Stimulated activated CD4-positive, alpha-beta T cell treated with anti-CD3 and anti-CD28 coated beads, Interleukin-12 subunit alpha, Interleukin-12 subunit beta, amount 100 ng/mL, for 48 hours (primary cell): Measurements from ENCODE around the gene PRKAG3.

Source experiments
- DNase-seq, 3 donors: peaks; one replicate each; pipeline ENCODE4 v3.0.0-alpha.2; 2020; ENCODE audit warnings: low read depth in 2 of 3, low spot score in 1 of 3

Gene PRKAG3

GRCh38 chr2:218831378-218831990, at the start of gene PRKAG3:
Gene PRKAG3, minus strand, starts transcription at chr2:218831803.
- no peak for DNase-seq

GRCh38 chr2:218880859-218881594, 49.4 kb upstream of the PRKAG3 start:
- DNase-seq: no peak

GRCh38 chr2:218880102-218880858, 48.7 kb upstream of the PRKAG3 start, which contains the start of gene WNT10A:
Gene WNT10A, plus strand, starts transcription at chr2:218880852. Its CDS starts 144 bp downstream, at chr2:218880996.
- peak in 1 of 3 donors; percentile 45 for DNase-seq

GRCh38 chr2:218879776-218880101, 48.1 kb upstream of the PRKAG3 start:
- no peak for DNase-seq

GRCh38 chr2:218878926-218879761, 47.5 kb upstream of the PRKAG3 start:
- DNase-seq: no peak

- no peak for DNase-seq
Measured at GRCh38 chr2:218878486-218878885, 46.9 kb upstream of the PRKAG3 start.

- no peak for DNase-seq
Measured at GRCh38 chr2:218877891-218878290, 46.3 kb upstream of the PRKAG3 start.

- no peak for DNase-seq
Measured at GRCh38 chr2:218877331-218877730, 45.7 kb upstream of the PRKAG3 start.

- DNase-seq: peak in 2 of 3 donors; percentile 58 to 85
Measured at GRCh38 chr2:218876562-218877219, 45.1 kb upstream of the PRKAG3 start.

- no peak for DNase-seq
Measured at GRCh38 chr2:218875692-218876246, 44.2 kb upstream of the PRKAG3 start.

GRCh38 chr2:218873359-218874194, 42.0 kb upstream of the PRKAG3 start:
- no peak for DNase-seq

- no peak for DNase-seq
Measured at GRCh38 chr2:218872645-218873358, 41.2 kb upstream of the PRKAG3 start.

GRCh38 chr2:218871345-218872302, 40.0 kb upstream of the PRKAG3 start:
- DNase-seq: no peak

GRCh38 chr2:218870984-218871344, 39.4 kb upstream of the PRKAG3 start:
- DNase-seq: no peak

GRCh38 chr2:218869064-218869463, 37.5 kb upstream of the PRKAG3 start:
- DNase-seq: no peak

GRCh38 chr2:218867900-218868299, 36.3 kb upstream of the PRKAG3 start:
- no peak for DNase-seq

- DNase-seq: no peak
Measured at GRCh38 chr2:218865999-218866398, 34.4 kb upstream of the PRKAG3 start.

- no peak for DNase-seq
Measured at GRCh38 chr2:218865396-218865795, 33.8 kb upstream of the PRKAG3 start.
